Measurements from ENCODE around the gene GABRA5. TPM values are rescaled to one million over a fixed set of nuclear protein-coding genes. Genes with fewer than 3 reads are reported as not detected.
"Not testable (repeated sequence)": the region's sequence is repeated elsewhere in the genome, so short reads cannot be mapped to it uniquely, and the experiment has no call there.

The GABRA5 gene
- under 1 TPM in 10 of 12 donors, not detected in 2; 0.08 to 0.71 (median 0.33) TPM for polyA plus RNA-seq (ENCODE audit: insufficient read length in 12 of 12)
- long read RNA-seq, donor 1: 0 reads
- long read RNA-seq, donor 2: 0 reads
- long read RNA-seq, donor 3: 0 reads
- long read RNA-seq, donor 4: 0 reads
- long read RNA-seq, donor 5: 0 reads
- long read RNA-seq, donor 6: 0 reads
- long read RNA-seq, donor 7: 0 reads
- long read RNA-seq, donor 8: 0 reads
- long read RNA-seq, donor 9: 0 reads
- long read RNA-seq, donor 10: 0 reads
- long read RNA-seq, donor 11: 0 reads

DNA sequence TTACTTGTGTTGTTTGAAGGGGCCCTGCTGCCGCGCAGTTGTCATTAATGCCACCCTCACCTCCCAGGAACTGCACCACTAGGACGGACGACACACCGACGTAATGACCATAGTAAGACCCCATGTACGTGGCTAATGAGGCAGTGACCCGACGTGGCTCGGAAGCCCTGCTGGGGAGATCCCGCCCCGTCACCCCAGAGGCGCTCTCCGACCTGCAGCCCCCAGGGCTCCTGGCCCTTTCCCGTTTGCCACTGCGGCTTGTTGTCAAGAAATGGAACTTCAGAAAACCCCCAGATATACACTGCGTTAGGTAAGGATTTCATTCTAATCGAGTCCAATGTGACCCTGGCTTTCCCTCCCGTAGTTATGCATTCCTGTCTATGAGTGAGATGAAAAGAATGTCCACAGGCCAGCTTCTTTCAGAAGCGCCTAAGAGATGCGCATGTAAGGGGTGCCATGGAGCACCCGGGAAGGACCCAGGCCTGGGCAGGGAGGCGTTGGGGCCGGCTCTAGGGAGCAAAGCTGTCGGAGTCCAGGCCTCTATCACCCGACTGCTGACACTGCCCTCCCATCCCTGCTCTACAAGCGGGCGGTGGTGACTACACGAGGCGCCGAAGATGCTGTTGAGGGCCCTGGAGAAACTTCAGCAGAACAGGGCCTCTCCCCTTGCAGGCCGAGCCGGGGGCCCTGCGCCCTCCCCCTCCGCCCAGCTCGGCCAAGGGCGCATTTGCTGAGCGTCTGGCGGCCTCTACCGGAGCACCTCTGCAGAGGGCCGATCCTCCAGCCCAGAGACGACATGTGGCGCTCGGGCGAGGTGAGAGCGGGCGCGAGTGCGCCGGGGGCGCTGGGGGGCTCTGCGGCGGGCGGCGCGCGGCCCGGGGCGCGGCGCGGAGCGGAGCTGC, at the start of gene GABRA5:
Gene GABRA5 (plus strand): TSS at position 765 of the 902 bp plus-strand sequence. CDS start 2,187 bp downstream, outside the sequence.
- peak; percentile 21 for DNase-seq

DNA sequence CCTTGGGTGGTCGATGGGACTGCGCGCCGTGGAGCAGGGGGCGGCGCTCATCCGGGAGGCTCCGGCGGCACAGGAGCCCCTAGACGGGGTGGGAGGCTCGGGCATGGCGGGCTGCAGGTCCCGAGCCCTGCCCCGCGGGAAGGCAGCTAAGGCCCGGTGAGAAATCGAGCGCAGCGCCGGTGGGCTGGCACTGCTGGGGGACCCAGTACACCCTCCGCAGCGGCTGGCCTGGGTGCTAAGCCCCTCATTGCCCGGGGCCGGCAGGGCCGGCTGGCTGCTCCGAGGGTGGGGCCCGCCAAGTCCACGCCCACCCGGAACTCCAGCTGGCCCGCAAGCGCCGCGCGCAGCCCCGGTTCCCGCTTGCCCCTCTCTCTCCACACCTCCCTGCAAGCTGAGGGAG, 35.7 kb upstream of the GABRA5 start:
- DNase-seq: not testable (repeated sequence)

DNA sequence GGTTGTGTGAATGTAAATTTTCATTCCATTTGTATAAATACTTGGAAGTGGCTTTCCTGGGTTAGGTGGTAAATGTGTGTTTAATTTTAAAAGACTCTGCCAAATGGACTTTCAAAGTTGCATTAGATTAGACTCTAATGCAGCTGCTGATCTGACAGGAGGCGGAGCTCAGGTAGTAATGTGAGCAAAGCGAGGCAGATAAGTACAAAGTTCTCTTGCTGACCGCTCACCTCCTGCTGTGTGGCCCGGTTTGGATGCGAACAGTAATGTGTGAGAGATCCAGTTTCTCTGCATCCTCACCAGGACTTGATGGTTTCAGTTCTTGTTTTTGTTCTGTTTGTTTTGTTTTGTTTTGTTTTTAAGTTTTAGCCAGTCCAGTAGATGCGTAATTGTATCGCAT, 34.9 kb upstream of the GABRA5 start:
- no peak for DNase-seq

DNA sequence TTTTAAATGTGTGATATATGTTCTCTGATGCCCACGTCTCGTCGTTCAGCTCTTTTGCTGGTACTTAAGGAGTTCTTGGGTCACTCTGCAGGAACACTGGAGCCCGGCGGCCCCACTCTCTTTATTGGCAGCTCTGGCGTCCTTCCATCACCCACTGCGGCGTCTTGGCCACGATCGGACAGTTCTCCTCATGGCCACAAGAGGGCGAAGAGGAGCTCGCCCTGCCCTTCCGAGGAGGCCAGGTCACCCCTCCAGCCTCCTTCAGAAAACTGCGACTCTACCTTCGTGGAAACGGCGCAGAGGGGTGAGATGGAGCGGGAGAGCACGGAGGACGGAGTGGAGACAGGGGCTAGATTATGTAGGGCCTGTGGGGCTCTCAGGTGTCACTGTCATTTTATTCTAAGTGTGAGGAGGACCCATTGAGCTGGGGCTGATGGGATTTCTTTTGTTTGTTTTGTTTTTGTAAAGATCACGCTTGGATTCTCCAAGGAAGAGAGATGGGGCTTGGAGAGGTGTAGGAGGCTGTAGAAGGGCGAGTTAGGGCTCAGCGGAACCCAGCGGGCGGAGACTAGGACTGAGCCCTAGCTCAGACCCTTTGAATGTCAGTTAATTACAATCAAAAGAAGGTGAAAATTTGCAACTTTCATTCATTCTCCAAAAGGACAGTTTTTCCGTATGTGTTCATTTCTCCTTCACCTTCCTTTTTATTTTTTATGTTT, 28.0 kb upstream of the GABRA5 start:
- no peak for DNase-seq

DNA sequence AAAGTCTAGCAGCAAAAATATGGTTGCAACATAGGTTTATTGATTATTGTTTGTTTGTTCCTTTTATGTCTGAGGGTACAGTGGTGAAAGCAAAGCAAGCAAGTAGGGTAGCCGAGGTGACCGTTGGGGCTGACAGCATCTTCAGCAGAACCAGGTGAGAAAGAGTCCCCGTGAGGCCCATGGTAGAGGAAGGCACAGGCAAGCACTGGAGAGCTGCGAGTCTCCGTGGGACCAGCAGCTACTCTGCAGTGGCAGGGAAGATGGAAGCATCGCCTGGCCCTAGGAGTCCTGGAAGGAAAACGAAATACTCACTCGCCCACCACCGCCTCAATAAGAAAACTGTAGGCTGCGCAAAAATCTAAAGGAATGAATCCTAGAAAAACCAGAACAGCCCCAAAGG, 25.3 kb upstream of the GABRA5 start:
- no peak for DNase-seq

DNA sequence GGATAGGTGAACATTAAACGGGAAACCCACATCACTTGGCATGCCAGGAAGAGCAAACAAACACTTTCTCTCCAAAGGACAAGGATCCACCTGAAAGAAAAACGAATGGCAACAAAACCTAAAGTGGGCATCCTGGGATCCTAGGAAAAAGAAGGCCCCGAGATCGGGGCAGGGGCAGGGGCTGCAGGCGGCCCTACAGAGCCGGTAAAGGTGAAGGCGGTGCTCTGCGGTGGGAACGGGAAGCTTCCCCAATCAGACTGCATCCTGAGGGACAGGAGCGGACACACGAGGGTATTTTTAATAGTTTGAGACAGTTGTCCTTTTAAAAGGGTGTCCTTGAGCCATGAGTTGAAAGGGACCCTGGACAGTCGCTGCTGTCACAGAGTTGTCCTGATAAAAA, 24.9 kb upstream of the GABRA5 start:
- no peak for DNase-seq

DNA sequence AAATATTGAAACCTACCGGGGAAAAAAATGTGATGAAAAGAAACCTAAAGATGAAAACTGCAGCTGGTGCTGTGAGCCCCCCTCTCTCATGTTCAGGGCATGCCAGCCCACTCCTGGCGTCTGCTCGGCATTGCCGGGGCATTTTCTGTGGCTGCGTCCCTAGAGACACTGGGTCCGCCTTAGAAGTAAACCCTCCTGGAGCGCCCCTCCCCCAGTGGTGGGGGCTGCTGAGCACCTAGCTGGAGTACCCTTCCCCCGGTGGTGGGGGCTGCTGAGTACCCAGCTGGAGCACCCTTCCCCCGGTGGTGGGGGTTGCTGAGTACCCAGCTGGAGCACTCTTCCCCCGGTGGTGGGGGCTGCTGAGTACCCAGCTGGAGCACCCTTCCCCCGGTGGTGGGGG, 24.5 kb upstream of the GABRA5 start:
- no peak for DNase-seq

DNA sequence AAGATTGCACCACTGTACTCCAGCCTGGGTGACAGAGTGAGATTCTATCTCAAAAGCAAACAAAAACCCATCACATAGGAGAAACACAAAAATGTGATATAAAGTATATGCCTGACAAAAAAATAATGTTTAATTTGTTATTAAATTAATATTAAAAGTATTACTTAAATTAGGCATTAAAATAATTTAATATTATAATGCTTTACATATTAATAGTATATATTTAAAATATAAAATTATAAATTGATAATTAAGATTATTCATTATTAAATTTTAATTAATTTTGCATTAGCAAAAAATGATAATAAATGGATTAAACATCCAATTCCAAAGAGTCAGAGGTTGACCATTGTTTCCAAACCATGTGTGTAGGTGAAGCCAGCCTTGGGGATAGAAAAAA, 22.0 kb upstream of the GABRA5 start:
- DNase-seq: no peak

DNA sequence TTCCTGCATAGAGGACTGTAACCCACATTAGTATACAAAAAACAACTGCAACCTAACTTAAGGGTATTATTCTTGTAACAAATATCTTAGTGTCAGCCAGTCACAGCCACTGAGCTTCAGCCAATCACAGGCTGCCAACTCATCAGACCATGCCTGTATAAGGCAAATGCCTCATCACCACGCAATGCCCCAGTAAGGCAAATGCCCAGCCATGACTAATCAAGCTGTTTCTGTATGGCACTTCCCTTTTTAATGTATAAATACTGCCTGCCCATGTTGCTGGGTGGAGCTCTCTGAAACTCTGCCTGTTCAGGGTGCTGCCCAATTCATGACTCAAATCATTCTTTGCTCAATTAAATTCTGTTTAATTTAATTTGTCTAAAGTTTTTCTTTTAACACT, 18.4 kb upstream of the GABRA5 start:
- DNase-seq: no peak

DNA sequence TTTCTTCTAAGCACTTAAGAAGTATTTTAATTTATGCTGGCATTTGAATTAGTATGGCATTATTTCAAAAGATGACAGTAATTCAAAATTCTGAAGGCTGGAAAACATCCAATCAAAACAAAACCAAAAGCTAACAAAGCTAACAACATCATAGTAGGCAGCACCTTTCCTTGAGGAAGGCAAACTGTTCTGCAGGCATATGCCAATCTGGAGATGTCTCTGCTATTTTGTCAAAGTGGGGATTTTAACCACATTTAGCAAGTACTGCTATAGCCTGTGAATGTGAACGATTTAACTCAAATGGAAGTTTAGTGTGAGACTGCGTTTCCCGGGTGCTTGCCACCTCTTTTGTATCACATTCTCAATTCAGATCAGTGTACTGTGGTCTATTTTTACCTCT, 16.7 kb upstream of the GABRA5 start:
- DNase-seq: no peak

DNA sequence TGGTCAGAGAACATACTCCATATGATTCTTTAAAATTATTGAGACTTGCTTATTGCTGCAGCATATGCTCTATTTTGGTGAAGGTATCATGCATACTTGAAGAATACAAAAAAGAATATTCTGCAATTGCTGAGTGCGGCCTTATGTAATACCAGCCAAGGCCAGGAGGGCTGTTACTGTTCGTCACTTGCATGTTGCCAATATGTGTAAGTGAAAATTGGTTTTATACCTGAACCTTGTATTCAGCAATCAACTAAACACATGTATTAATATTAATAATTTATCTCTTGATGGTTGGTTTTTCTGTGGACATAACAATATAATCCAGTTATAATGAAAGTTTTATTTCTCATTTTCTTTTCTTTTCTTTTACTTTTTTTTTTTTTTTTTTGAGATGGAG, 13.9 kb upstream of the GABRA5 start:
- DNase-seq: no peak

DNA sequence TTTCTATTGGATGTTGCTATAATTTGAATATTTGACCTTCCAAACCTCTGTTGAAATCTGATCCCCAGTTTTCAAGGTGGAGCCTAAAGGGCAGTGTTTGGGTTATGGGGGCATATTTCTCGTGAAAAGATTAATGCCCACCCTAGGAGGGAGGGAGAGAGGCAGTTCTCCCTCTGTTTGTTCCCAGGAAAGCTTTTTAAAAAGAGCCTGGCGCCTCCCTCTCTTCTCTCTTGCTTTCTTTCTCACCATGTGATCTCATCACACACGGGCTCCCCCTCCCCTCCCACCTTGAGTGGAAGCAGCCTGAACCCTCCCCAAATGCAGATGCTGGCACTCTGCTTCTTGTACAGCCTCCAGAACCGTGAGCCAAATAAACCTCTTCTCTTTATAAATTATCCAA, 12.4 kb upstream of the GABRA5 start:
- no peak for DNase-seq

DNA sequence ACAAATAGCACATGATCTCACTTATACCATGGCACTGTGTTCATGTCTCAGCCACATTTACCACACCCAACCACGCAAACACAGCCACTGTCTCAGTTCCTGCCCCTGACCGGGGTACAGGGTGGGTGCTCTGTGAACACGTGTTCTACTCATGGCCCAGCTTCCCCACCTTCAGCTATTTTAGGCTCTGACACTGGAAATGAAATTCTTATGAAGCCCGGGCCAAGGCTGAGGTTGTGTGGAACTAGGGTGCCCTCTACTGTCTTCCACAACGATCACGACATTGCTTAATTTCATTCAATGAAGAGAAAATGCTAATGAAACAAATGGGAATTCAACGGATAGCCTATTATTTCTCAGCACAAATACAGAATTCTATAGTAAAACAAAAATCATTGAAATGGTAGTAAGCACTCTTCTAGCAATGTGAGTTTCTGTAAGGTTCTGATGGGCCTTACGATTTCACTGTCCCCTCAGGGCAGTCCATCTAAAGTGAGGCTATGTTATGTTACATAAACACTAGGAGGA, 2.1 kb upstream of the GABRA5 start:
- DNase-seq: peak; percentile 51

DNA sequence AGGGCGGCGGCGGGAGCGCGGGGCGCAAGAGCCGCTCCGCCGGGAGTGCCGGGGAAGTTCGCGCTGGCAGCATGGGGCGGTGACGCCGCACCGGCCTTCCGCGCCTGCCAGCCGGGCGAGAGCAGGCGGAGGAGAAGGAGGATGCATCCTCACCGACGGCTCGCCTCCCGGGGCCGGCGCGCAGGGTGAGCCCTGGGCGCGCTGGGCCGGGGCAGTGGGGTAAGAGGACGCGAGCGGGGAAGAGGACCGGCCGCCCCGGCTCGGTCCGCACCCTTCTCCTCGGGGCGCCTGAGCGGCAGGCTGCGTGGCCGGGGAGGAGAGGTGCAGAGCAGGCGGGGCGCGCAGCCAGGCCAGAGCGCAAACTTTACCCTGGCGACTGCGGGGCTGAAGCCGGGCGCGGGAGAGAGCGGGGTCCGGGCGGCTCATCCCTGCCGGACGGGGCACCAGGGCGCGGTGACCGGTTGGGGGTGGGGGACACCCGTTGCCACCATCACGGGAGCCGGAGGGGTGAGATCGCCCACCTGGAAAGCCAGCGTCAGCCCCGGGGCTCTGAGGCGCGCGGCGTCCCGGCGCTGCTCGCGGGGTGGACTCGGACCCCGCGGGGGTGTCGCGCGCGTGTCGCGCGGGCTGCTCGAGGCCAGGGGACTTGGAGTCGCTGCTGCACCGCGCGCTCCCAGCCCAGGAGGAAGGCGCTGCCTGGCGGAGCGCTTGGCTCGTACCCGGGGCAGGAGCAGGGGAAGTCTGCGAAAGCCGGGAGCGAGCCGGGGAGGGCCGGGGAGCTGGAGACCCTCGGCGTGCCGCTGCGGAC, 542 bp downstream of the GABRA5 start:
- DNase-seq: no peak

DNA sequence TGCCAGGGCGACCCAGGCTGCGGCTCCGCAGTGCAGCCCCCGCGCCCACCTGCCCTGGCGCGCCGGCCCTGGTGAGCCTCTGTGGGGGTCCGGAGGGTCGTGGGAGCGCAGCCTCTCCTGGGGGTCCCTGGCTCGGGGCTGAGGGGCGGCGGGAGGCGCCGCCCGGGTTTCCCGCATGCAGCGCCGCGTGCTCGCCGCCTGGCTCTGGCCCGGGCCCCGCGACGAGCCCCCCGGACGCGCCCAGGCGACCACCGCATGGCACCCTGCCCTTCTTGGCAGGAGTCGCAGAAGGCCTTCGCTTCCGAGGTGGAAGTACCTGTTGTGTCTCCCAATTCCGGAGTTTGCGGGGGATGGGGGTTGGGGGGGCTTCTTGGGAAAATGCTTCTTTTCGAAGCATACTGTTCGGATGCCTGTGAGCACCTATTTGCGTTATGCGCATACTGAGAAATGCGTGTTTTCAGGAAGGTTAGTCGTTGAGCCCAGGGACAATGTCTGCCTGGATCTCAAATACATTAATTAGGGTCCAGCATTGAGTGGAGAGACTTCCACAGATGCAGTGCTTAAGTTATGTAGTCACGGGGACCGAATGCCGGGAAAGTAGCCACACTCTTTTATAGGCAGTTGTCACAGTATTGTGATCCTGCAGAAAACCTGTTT, 1.3 kb downstream of the GABRA5 start:
- DNase-seq: no peak

DNA sequence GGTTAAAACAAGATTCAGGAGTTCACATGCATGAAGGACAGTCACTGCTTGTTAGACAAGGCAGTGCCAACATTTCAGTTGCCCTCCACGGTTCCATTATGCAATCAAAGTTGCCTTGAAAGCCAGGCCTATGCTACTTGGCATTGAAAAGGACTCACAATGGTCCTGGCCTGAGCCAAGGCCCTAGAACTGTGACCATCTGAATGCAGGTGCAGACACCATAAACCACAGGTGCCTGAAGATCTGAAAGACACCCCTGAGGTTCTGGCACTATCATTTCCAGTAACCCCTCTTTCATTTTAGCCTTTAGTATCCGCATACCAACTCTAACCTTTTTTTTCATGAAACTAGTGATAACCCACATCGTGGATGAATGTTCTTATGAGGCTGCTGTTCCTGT, 2.8 kb downstream of the GABRA5 start:
- DNase-seq: no peak

DNA sequence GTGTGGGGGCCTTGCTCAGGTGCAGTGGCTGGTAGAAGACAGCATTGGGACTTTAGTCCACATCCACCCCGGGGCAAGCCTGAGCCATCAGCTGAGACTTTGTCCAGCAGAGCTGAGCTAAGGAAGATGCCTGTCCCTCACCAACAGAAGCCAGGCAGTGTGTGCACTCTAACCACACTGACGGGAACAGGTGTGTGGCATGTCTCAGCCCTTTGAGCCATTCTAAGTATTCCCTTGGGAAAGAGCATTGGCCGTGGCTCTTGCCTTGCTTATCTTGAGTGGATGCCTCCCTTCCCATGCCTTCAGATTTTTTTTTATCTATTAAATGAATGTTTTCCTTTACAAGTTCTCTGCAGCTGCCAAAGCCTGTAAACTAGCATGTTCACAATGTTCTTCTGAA, 3.5 kb downstream of the GABRA5 start:
- no peak for DNase-seq

DNA sequence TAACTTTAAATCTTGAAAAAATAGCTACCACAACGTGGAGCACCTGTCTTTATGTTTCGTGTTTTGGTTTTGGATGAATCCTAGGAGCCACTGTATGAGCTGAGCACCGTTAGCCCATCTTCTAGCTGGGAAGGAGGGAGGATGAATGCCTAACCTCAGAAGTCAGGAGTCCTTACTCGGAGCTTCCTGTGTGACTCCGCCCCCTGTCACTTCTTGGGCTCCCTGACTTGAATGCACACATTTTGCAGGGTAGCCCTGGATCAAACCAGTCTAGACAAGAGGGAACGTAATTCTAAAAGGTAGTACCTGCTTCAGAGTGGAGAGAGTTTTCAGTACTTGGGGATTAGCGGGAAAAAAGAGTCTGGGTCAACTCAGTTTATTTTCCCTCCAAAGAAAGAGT, 5.3 kb downstream of the GABRA5 start:
- no peak for DNase-seq

DNA sequence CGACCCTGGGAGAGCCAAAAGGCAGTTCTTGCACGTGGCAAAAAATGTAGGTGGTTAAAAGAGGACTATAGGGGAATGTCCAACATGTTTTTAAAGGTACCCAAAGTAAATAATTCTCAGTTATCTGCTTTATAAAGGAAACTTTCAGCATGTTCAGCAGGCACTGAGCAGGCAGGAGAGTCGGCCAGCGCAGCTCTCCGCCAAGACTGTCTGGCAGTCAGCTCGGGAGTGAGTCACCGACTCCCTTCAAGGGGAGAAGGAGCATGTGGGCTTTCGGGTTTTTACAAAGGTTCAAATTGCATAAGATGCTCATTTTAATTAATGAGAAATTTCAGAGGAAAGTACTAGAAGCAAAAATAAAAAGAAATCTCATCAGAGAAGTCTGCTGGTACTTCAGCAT, 7.0 kb downstream of the GABRA5 start:
- peak; percentile 45 for DNase-seq

DNA sequence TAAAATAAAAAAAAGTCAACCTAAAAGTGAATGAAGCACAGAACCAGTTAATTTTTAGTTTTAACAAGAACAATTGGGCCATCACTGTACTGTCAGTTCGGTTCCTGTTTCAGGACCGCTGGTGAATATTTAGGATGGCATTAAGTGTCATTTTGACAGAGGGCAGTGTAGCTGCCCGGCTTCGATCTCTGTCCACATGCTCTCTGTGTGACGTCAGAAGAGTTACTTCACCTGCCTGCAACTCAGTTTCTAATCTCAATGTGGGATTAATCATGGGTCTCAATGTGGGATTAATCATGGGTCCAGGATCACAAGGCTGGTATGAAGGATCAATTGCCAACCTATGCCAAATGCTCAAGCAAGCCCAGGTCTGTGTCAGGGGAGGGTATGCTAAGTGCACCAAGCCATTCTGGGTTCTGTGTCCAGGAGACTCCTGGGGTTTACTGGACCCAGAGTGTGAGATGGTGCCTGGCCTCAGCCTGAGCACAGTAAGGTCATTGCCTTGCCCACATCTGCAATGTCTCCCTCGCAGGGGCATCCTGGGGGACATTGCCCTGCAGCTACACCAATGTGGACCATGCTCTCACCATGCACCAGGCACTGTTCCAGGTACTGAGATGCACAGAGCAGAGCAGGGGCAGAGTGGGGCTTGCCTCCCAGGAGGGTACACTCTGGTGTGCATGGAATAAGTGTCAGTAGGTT, 8.1 kb downstream of the GABRA5 start:
- DNase-seq: no peak

Measured in muscle of arm (tissue), 14 donors.